ENCODE data around the gene FSD2.

Gene FSD2

GRCh38 chr15:82798531-82799166 lies 7.2 kb downstream of the FSD2 start:
- no peaks in the 10 kb centered on the region for H3K36me3 ChIP-seq (ENCODE audit: control insufficient read depth in 4 of 4, insufficient read depth in 4 of 4, low read length in 3 of 4)
- H3K4me1 ChIP-seq (ENCODE audit: control extremely low read depth in 1 of 4, control insufficient read depth in 4 of 4, insufficient read depth in 4 of 4, low read length in 3 of 4), result peaks cover 6 to 12% (median 9%) of the 10 kb centered on the region in 4 experiments
- DNase-seq, result no peak
- H3K4me3 ChIP-seq (ENCODE audit: control insufficient read depth in 1 of 7, extremely low read depth in 1 of 7, insufficient read depth in 4 of 7, low read depth in 2 of 7, low read length in 6 of 7), result no peak overlapping the region
- H3K27me3 ChIP-seq (replicated peaks in 2 of 5; ENCODE audit: control insufficient read depth in 4 of 5, insufficient read depth in 5 of 5, low read length in 4 of 5), result no peaks in the 10 kb centered on the region
- ChIA-PET CTCF (no interaction called here), POLR2A (no interaction called here)
- H3K27ac ChIP-seq (ENCODE audit: insufficient read depth in 1 of 2, low read depth in 1 of 2, low read length in 2 of 2, poor library complexity in 1 of 2, severe bottlenecking in 2 of 2), result no peak overlapping the region
- peaks cover 0 to 6% (median 0%) of the 10 kb centered on the region in 5 experiments for H3K9me3 ChIP-seq (ENCODE audit: control extremely low read depth in 1 of 5, control insufficient read depth in 4 of 5, insufficient read depth in 2 of 5, low read depth in 1 of 5, low read length in 4 of 5)
- 86% methylated on average over 5 of the region's 5 CpGs for WGBS (ENCODE audit: insufficient coverage)

GRCh38 chr15:82798104-82798503 lies 7.8 kb downstream of the FSD2 start:
- WGBS (ENCODE audit: insufficient coverage), result no CpG with 5 or more reads among the region's 4 CpGs
- Histone ChIP-seq H3K27ac (ENCODE audit: insufficient read depth in 1 of 2, low read depth in 1 of 2, low read length in 2 of 2, poor library complexity in 1 of 2, severe bottlenecking in 2 of 2) (no peak overlapping the region), H3K36me3 (ENCODE audit: control insufficient read depth in 4 of 4, insufficient read depth in 4 of 4, low read length in 3 of 4) (no peaks in the 10 kb centered on the region), H3K4me1 (ENCODE audit: control extremely low read depth in 1 of 4, control insufficient read depth in 4 of 4, insufficient read depth in 4 of 4, low read length in 3 of 4) (peaks cover 6 to 12% (median 9%) of the 10 kb centered on the region in 4 experiments), H3K4me3 (ENCODE audit: control insufficient read depth in 1 of 7, extremely low read depth in 1 of 7, insufficient read depth in 4 of 7, low read depth in 2 of 7, low read length in 6 of 7) (no peak overlapping the region), H3K27me3 (replicated peaks in 2 of 5; ENCODE audit: control insufficient read depth in 4 of 5, insufficient read depth in 5 of 5, low read length in 4 of 5) (no peaks in the 10 kb centered on the region), H3K9me3 (ENCODE audit: control extremely low read depth in 1 of 5, control insufficient read depth in 4 of 5, insufficient read depth in 2 of 5, low read depth in 1 of 5, low read length in 4 of 5) (peaks cover 0 to 6% (median 0%) of the 10 kb centered on the region in 5 experiments)
- ChIA-PET CTCF (interaction anchor here (1.7 kb wide), 1 partner anchor 9 kb away, joined by 3 read pairs; no protein-coding TSS in a partner anchor), POLR2A (no interaction called here)
- DNase-seq, result no peak

- no peaks in the 10 kb centered on the region for H3K27me3 ChIP-seq (replicated peaks in 2 of 5; ENCODE audit: control insufficient read depth in 4 of 5, insufficient read depth in 5 of 5, low read length in 4 of 5)
- no peaks in the 10 kb centered on the region for H3K4me1 ChIP-seq (ENCODE audit: control extremely low read depth in 1 of 4, control insufficient read depth in 4 of 4, insufficient read depth in 4 of 4, low read length in 3 of 4)
- no peak overlapping the region for H3K4me3 ChIP-seq (ENCODE audit: control insufficient read depth in 1 of 7, extremely low read depth in 1 of 7, insufficient read depth in 4 of 7, low read depth in 2 of 7, low read length in 6 of 7)
- no peaks in the 10 kb centered on the region for H3K36me3 ChIP-seq (ENCODE audit: control insufficient read depth in 4 of 4, insufficient read depth in 4 of 4, low read length in 3 of 4)
- H3K9me3 ChIP-seq (ENCODE audit: control extremely low read depth in 1 of 5, control insufficient read depth in 4 of 5, insufficient read depth in 2 of 5, low read depth in 1 of 5, low read length in 4 of 5), result peaks cover 0 to 6% (median 0%) of the 10 kb centered on the region in 5 experiments
- no peak overlapping the region for H3K27ac ChIP-seq (ENCODE audit: insufficient read depth in 1 of 2, low read depth in 1 of 2, low read length in 2 of 2, poor library complexity in 1 of 2, severe bottlenecking in 2 of 2)
- ChIA-PET POLR2A (no interaction called here), CTCF (no interaction called here)
- DNase-seq, result no peak
Observed at GRCh38 chr15:82793737-82794136, 12.1 kb downstream of the FSD2 start.

- Histone ChIP-seq H3K27ac (ENCODE audit: insufficient read depth in 1 of 2, low read depth in 1 of 2, low read length in 2 of 2, poor library complexity in 1 of 2, severe bottlenecking in 2 of 2) (no peak overlapping the region), H3K4me3 (ENCODE audit: control insufficient read depth in 1 of 7, extremely low read depth in 1 of 7, insufficient read depth in 4 of 7, low read depth in 2 of 7, low read length in 6 of 7) (no peak overlapping the region), H3K9me3 (ENCODE audit: control extremely low read depth in 1 of 5, control insufficient read depth in 4 of 5, insufficient read depth in 2 of 5, low read depth in 1 of 5, low read length in 4 of 5) (peaks cover 0 to 6% (median 0%) of the 10 kb centered on the region in 5 experiments), H3K4me1 (ENCODE audit: control extremely low read depth in 1 of 4, control insufficient read depth in 4 of 4, insufficient read depth in 4 of 4, low read length in 3 of 4) (no peaks in the 10 kb centered on the region), H3K36me3 (ENCODE audit: control insufficient read depth in 4 of 4, insufficient read depth in 4 of 4, low read length in 3 of 4) (no peaks in the 10 kb centered on the region), H3K27me3 (replicated peaks in 2 of 5; ENCODE audit: control insufficient read depth in 4 of 5, insufficient read depth in 5 of 5, low read length in 4 of 5) (no peaks in the 10 kb centered on the region)
- WGBS (ENCODE audit: insufficient coverage), result 83% methylated on average over 1 of the region's 1 CpG
- POLR2A ChIA-PET, result no interaction called here
- CTCF ChIA-PET, result no interaction called here
- DNase-seq, result no peak
Observed at GRCh38 chr15:82792068-82792467, 13.8 kb downstream of the FSD2 start.

GRCh38 chr15:82790321-82790720 lies 15.5 kb downstream of the FSD2 start:
- no CpG with 5 or more reads among the region's 11 CpGs for WGBS (ENCODE audit: insufficient coverage)
- Histone ChIP-seq H3K4me1 (ENCODE audit: control extremely low read depth in 1 of 4, control insufficient read depth in 4 of 4, insufficient read depth in 4 of 4, low read length in 3 of 4) (no peaks in the 10 kb centered on the region), H3K4me3 (ENCODE audit: control insufficient read depth in 1 of 7, extremely low read depth in 1 of 7, insufficient read depth in 4 of 7, low read depth in 2 of 7, low read length in 6 of 7) (no peak overlapping the region), H3K36me3 (ENCODE audit: control insufficient read depth in 4 of 4, insufficient read depth in 4 of 4, low read length in 3 of 4) (no peaks in the 10 kb centered on the region), H3K27me3 (replicated peaks in 2 of 5; ENCODE audit: control insufficient read depth in 4 of 5, insufficient read depth in 5 of 5, low read length in 4 of 5) (no peaks in the 10 kb centered on the region), H3K9me3 (ENCODE audit: control extremely low read depth in 1 of 5, control insufficient read depth in 4 of 5, insufficient read depth in 2 of 5, low read depth in 1 of 5, low read length in 4 of 5) (peaks cover 0 to 6% (median 0%) of the 10 kb centered on the region in 5 experiments), H3K27ac (ENCODE audit: insufficient read depth in 1 of 2, low read depth in 1 of 2, low read length in 2 of 2, poor library complexity in 1 of 2, severe bottlenecking in 2 of 2) (no peak overlapping the region)
- ChIA-PET POLR2A (no interaction called here), CTCF (no interaction called here)
- DNase-seq, result no peak

- Histone ChIP-seq H3K36me3 (ENCODE audit: control insufficient read depth in 4 of 4, insufficient read depth in 4 of 4, low read length in 3 of 4) (no peaks in the 10 kb centered on the region), H3K27ac (ENCODE audit: insufficient read depth in 1 of 2, low read depth in 1 of 2, low read length in 2 of 2, poor library complexity in 1 of 2, severe bottlenecking in 2 of 2) (no peak overlapping the region), H3K27me3 (replicated peaks in 2 of 5; ENCODE audit: control insufficient read depth in 4 of 5, insufficient read depth in 5 of 5, low read length in 4 of 5) (no peaks in the 10 kb centered on the region), H3K4me1 (ENCODE audit: control extremely low read depth in 1 of 4, control insufficient read depth in 4 of 4, insufficient read depth in 4 of 4, low read length in 3 of 4) (no peaks in the 10 kb centered on the region), H3K4me3 (ENCODE audit: control insufficient read depth in 1 of 7, extremely low read depth in 1 of 7, insufficient read depth in 4 of 7, low read depth in 2 of 7, low read length in 6 of 7) (no peak overlapping the region), H3K9me3 (ENCODE audit: control extremely low read depth in 1 of 5, control insufficient read depth in 4 of 5, insufficient read depth in 2 of 5, low read depth in 1 of 5, low read length in 4 of 5) (peaks cover 0 to 6% (median 0%) of the 10 kb centered on the region in 5 experiments)
- POLR2A ChIA-PET, result no interaction called here
- CTCF ChIA-PET, result no interaction called here
- 100% methylated on average over 1 of the region's 1 CpG for WGBS (ENCODE audit: insufficient coverage)
- DNase-seq, result no peak
Observed at GRCh38 chr15:82789491-82789890, 16.4 kb downstream of the FSD2 start.

- no peaks in the 10 kb centered on the region for H3K4me1 ChIP-seq (ENCODE audit: control extremely low read depth in 1 of 4, control insufficient read depth in 4 of 4, insufficient read depth in 4 of 4, low read length in 3 of 4)
- no peak overlapping the region for H3K27ac ChIP-seq (ENCODE audit: insufficient read depth in 1 of 2, low read depth in 1 of 2, low read length in 2 of 2, poor library complexity in 1 of 2, severe bottlenecking in 2 of 2)
- H3K27me3 ChIP-seq (replicated peaks in 2 of 5; ENCODE audit: control insufficient read depth in 4 of 5, insufficient read depth in 5 of 5, low read length in 4 of 5), result no peaks in the 10 kb centered on the region
- WGBS (ENCODE audit: insufficient coverage), result 89% methylated on average over 2 of the region's 2 CpGs
- DNase-seq, result no peak
- H3K9me3 ChIP-seq (ENCODE audit: control extremely low read depth in 1 of 5, control insufficient read depth in 4 of 5, insufficient read depth in 2 of 5, low read depth in 1 of 5, low read length in 4 of 5), result no peaks in the 10 kb centered on the region
- POLR2A ChIA-PET, result no interaction called here
- no peaks in the 10 kb centered on the region for H3K36me3 ChIP-seq (ENCODE audit: control insufficient read depth in 4 of 4, insufficient read depth in 4 of 4, low read length in 3 of 4)
- CTCF ChIA-PET, result no interaction called here
- no peak overlapping the region for H3K4me3 ChIP-seq (ENCODE audit: control insufficient read depth in 1 of 7, extremely low read depth in 1 of 7, insufficient read depth in 4 of 7, low read depth in 2 of 7, low read length in 6 of 7)
Observed at GRCh38 chr15:82788496-82788895, 17.4 kb downstream of the FSD2 start.

Measured in common myeloid progenitor, CD34-positive (primary cell).